Body of pancreas (tissue), 4 donors: ENCODE measurements around the gene B3GAT3. TPM values are rescaled to one million over a fixed set of nuclear protein-coding genes. Genes with fewer than 3 reads are reported as not detected.

Source experiments
- ATAC-seq: fragments of 150-250 bp; one replicate; pipeline ENCODE4 v1.9.1; 2016
- DNase-seq, 4 donors: peaks; one replicate each; pipeline ENCODE4 v3.0.0-alpha.2; 2019
- H3K27ac ChIP-seq, 4 donors: fragments of 200-600 bp; sonication (generic); 1 replicate in 3 of 4; 2 replicates in 1 of 4; pipeline versions ENCODE4 v1.5.1 to v1.6.1; 2016 to 2019; ENCODE audit warnings: mild to moderate bottlenecking in 1 of 4, mixed read lengths in 1 of 4, moderate library complexity in 1 of 4
- H3K27me3 ChIP-seq, 2 donors: fragments of 200-600 bp; sonication (generic); one replicate each; pipeline ENCODE4 v1.6.0; 2016; ENCODE audit warnings: mild to moderate bottlenecking in 1 of 2
- H3K36me3 ChIP-seq, 2 donors: fragments of 200-600 bp; sonication (generic); replicated peaks in 1 of 2; 2 replicates each; pipeline ENCODE4 v1.5.1; 2016; ENCODE audit warnings: low read depth in 2 of 2; ENCODE audit not compliant: insufficient read depth in 1 of 2
- H3K4me1 ChIP-seq: fragments of 200-600 bp; sonication (generic); one replicate; pipeline ENCODE4 v1.6.0; 2016
- H3K4me3 ChIP-seq, 2 donors: fragments of 200-600 bp; sonication (generic); 1 replicate in 1 of 2; 2 replicates in 1 of 2; pipeline ENCODE4 v1.5.1; 2016 to 2019
- H3K9me3 ChIP-seq, 3 donors: fragments of 200-600 bp; sonication (generic); 1 replicate in 2 of 3; 2 replicates in 1 of 3; pipeline ENCODE4 v1.5.1; 2016
- CTCF ChIP-seq, 7 experiments: fragments of 450-650 bp in 4 of 7; fragments of 200-600 bp in 3 of 7; sonication (generic) in 3 of 7; IDR thresholded peaks; one replicate each; pipeline ENCODE4 v1.5.1; 2016 to 2019; ENCODE audit warnings: antibody characterized with exemption in 7 of 7
- POLR2A ChIP-seq, 3 donors: fragments of 450-650 bp; IDR thresholded peaks; one replicate each; pipeline ENCODE4 v1.6.1; 2016; ENCODE audit warnings: antibody characterized with exemption in 3 of 3, mild to moderate bottlenecking in 2 of 3
- WGBS, 2 donors: methylation state at CpG; one replicate each; pipeline ENCODE4 v1.1.5; 2017; 5-methylcytosine and 5-hydroxymethylcytosine counted together
- intact Hi-C: fragments of 100-400 bp; cut with DNase I; formaldehyde crosslinking; loops from one replicate; pipeline ENCODE4 v1.15.1; 2023
- total RNA-seq, 2 donors: library from RNA; depleted of rRNA; stranded (reverse); fragments of >200 nt; gene quantifications; one replicate each; pipeline ENCODE4 v1.1.0, GENCODE V29; 2016

B3GAT3 gene
- total RNA-seq, 2 donors from 2014 or later: 17.1 to 63.0 TPM

DNA sequence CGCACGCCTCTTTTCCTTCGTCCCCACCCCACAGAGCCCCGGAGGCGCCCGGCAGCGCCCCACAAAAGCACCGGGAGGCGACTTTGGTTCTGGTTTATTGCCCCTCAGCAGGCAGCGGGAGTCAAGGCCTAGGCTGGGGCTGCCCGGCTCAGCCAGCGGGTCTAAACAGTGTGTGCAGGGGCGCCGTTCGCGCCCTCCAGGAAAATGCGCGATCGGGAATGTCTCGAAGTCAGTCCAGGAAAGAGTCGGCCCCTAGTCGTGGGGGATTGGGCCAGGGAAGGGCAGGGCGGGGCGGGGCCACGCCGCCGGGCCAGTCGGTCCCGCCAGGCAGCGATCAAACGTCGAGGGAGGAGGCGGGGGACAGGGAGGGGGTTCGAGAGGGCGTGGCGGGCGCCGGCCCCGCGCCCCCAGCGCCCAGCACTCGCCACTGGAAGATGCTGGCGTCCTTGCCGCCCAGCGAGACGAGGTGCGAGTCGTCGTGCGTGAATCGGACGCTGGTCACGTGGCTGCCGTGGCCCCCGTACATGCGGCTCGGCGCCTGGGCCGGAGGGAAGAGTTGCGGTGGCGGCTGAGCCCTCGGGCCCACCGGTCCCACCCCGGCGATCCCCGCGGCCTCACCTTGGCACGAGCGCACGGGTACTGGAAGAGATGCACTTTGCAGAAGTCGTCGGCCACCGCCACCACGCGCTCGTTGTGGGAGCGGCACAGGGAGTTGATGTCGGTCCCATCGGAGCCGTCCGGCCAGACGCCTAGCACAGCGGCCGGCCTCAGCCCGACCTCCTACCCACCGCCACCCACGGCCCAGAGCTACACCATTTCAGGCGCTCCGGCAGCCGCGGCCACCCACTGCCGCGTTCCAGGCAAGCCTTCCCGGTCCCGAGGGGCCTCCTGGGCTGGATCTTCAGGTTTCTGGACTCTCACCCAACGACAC lies 19.4 kb downstream of the B3GAT3 start:
- no peak for TF ChIP-seq POLR2A (IDR thresholded peaks at IDR 0.05)
- TF ChIP-seq CTCF (IDR thresholded peaks at IDR 0.05): peak in 2 of 7 experiments; percentile 10 to 14
- intact Hi-C loops: no loop called here
- Histone ChIP-seq H3K36me3 (peaks cover 0 to 8% of the 10 kb centered on the region in 2 donors), H3K4me1 (peaks cover 34% of the 10 kb centered on the region), H3K27me3 (no peaks in the 10 kb centered on the region), H3K27ac (peak overlapping the region; percentile 84 to 97 (median 90)), H3K4me3 (peak overlapping the region; percentile 61 to 91), H3K9me3 (no peaks in the 10 kb centered on the region)
- DNase-seq (peak; percentile 63 to 84 (median 74)), ATAC-seq (peak; percentile 52)
- WGBS, 2 donors: 6 to 100% methylated on average over 1 to 92 of the region's 96 CpGs

DNA sequence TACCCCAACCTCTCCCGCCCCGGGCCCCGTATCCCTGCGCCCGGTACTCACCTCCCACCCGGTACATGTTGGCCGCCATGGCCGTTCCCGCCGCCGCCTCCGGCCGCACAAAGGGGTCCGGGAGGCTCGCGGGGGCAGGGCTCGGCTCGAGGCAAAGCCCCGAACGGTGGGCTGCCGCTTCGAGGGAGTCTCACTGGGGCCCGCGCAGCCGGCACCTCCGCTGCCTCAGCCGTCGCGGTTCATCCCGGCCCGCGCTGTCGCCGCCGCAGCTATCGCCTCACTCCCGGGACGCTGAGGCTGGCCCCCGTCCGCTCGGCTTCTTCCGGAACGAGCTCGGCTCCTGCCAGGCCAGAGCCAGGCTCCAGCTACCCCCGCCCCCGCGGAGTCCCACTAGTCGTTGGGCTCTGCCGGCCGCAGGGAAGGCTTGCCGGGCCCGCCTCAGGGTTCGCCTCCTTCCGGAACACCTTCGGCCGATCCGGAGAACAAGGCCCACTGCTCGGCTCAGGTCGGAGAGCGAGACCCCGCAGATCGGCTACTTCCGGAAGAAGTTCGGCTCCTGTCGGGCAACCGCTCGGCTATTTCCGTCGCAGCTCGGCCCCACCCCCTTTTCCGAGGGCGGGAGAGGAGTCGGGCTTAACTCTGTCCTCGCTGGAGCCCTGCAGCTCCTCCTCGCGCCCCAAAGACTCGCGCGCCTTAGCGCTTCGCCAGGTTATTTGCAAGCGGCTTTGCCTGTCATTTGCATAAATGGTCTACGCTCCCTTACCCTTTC lies 20.2 kb downstream of the B3GAT3 start, which contains the start of gene MTA2:
Gene MTA2 (minus strand): TSS at position 494 of the 769 bp plus-strand sequence. CDS start 415 bp downstream, at position 79.
- intact Hi-C loops: no loop called here
- 0% methylated on average over 14 to 73 of the region's 83 CpGs for WGBS, 2 donors
- peak; percentile 20 to 72 (median 72) for TF ChIP-seq POLR2A (IDR thresholded peaks at IDR 0.05)
- TF ChIP-seq CTCF (IDR thresholded peaks at IDR 0.05): peak in 1 of 7 experiments; percentile 8

DNA sequence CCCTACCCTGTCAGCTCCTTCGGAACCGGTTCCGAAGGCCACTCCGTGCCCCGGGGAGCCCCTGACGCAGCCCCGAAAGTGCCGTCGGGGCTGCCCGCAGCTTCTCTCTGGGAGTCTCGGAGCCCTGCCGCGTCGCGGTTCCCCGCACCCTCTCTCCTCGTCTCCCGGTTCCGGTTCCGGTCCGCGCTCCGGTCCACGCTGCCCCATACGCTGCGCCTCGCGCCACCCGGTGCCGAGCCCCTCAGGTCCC lies 20.7 kb downstream of the B3GAT3 start:
- H3K27me3 ChIP-seq: no peaks in the 10 kb centered on the region
- DNase-seq (peak; percentile 48 to 51 (median 50)), ATAC-seq (peak; percentile 4)
- H3K4me3 ChIP-seq: peak overlapping the region; percentile 61 to 91
- H3K27ac ChIP-seq: peak overlapping the region; percentile 84 to 97 (median 90)
- intact Hi-C loops: no loop called here
- 0 to 1% methylated on average over 16 to 30 of the region's 30 CpGs for WGBS, 2 donors
- H3K9me3 ChIP-seq: no peaks in the 10 kb centered on the region
- TF ChIP-seq CTCF (IDR thresholded peaks at IDR 0.05) (no peak), POLR2A (IDR thresholded peaks at IDR 0.05) (no peak)
- peaks cover 0 to 12% of the 10 kb centered on the region in 2 donors for H3K36me3 ChIP-seq
- H3K4me1 ChIP-seq: peaks cover 34% of the 10 kb centered on the region

More for the DNA sequence above, 20.2 kb downstream of the B3GAT3 start, which contains the start of gene MTA2:
- DNase-seq (peak; percentile 98 to 99 (median 99)), ATAC-seq (peak; percentile 92)
- Histone ChIP-seq H3K4me3 (peak within 1 kb of the TSS; percentile 61 to 91), H3K27me3 (no peaks in the 10 kb centered on the region), H3K9me3 (no peaks in the 10 kb centered on the region), H3K4me1 (peaks cover 34% of the 10 kb centered on the region), H3K27ac (peak within 1 kb of the TSS; percentile 84 to 97 (median 90)), H3K36me3 (peaks cover 0 to 10% of the 10 kb centered on the region in 2 donors)

GRCh38 chr11:62600367-62601121 lies 21.2 kb downstream of the B3GAT3 start:
- 2 to 3% methylated on average over 21 to 26 of the region's 26 CpGs for WGBS, 2 donors
- Histone ChIP-seq H3K4me3 (peak overlapping the region; percentile 61 to 91), H3K9me3 (no peaks in the 10 kb centered on the region), H3K27ac (peak overlapping the region; percentile 84 to 97 (median 90)), H3K4me1 (peaks cover 34% of the 10 kb centered on the region), H3K36me3 (peaks cover under 1 to 14% of the 10 kb centered on the region in 2 donors), H3K27me3 (no peaks in the 10 kb centered on the region)
- no peak for DNase-seq
- no peak for ATAC-seq
- intact Hi-C loops: no loop called here
- TF ChIP-seq CTCF (IDR thresholded peaks at IDR 0.05) (no peak), POLR2A (IDR thresholded peaks at IDR 0.05) (no peak)
